Fibroblast of the conjunctiva (primary cell): ENCODE measurements around the gene ABI3BP.
A peak's percentile ranks its signal among the peaks of the same experiment; 100 is the strongest.

ENCODE experiments used
- DNase-seq: peaks from one replicate; pipeline ENCODE4 v3.0.0-alpha.2; 2010; ENCODE audit warnings: low read depth

The ABI3BP gene

DNA sequence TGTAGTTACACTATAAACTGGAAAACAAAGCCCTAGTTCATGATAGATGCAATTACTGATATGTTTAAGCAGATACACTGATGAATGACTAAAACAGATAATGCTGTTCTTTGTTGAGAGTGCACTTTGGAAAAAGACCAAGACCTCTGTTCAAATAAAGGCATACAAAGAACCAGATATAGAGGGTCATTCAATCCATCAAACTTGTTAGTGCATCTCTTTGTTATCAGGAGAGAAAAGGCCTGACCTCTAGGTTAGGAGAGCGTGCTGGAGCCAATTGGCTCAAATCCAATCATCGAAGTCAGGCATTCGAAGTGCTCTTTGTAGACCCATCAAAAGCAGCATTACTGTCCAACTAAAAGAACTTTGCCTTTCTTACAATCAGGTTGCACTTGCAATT lies 159.7 kb downstream of the ABI3BP start:
- DNase-seq: no peak

DNA sequence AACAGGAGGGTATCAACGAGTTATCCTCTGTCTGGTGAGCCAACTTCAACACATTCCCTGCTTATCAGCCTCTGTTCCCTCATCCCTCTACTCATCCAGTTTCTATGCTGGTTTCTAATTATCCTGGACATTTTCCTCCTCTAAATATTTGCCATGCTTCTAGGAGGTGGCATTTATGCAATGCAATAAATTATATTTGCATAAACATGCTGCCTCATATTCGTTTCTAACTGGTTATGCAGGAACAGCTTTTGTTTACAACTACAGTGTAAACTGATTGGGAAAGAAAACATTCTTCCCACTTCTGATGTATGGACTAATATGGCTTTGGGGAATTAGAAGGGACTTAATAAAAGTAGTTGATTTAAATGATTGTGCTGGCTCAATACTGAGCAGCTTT lies 161.6 kb downstream of the ABI3BP start:
- no peak for DNase-seq

DNA sequence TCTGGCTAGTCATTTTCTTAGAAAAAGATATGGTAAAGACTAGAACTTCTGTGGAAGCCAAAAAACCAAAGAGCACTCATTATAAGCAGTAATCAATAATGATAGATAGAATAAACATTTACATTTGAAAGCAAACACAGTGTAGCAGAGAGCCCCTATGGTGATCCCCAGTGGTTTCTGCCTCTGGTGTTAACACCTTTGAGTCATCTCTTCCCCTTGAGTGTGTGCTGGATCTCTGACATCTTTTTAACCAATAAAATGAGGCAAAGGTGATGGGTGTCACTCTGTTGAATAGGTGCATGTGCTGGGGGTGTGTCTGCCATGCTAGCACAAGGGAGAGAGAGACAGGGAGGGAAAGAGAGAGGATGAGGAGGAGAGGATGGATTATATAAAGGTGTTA lies 162.3 kb downstream of the ABI3BP start:
- no peak for DNase-seq

DNA sequence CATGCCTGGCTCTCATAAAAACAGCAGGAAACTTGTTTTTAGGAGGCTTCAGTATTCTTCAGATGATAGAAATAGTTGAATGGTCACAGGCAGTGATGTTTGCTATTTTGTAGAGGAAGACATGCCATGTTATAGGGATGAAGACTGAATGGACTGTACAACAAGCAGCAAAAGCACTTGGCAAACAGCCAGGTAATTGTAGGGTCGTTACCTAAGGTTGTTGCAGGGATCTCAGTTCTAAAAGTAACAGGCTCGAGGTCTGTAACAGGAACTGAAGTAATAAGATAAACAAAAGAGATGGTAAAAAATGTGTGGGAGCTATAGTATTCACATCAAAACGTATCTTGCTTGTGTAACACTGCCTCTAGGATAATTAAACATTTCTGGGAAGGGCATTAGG lies 167.6 kb downstream of the ABI3BP start:
- no peak for DNase-seq

DNA sequence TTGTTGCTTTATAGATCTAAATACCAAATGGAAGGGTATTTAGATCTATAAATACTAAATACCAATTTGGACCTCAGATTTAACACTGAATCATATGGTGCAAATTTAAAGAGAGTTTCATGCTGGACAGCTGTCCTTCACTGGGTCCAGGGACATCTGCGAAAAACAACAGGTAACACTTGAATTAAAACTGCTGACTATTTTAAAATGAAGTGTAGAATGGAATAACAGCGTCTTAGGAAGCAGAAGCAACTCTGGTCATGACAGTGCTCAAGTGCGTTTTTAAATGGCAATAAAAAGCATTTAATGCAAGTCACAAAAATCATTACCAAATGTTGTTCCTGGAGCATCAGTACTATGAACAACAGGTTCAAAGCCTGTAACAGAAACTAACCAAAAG lies 177.6 kb downstream of the ABI3BP start:
- DNase-seq: no peak

- DNase-seq: no peak
Measured at GRCh38 chr3:100813828-100814227, 179.4 kb downstream of the ABI3BP start.

DNA sequence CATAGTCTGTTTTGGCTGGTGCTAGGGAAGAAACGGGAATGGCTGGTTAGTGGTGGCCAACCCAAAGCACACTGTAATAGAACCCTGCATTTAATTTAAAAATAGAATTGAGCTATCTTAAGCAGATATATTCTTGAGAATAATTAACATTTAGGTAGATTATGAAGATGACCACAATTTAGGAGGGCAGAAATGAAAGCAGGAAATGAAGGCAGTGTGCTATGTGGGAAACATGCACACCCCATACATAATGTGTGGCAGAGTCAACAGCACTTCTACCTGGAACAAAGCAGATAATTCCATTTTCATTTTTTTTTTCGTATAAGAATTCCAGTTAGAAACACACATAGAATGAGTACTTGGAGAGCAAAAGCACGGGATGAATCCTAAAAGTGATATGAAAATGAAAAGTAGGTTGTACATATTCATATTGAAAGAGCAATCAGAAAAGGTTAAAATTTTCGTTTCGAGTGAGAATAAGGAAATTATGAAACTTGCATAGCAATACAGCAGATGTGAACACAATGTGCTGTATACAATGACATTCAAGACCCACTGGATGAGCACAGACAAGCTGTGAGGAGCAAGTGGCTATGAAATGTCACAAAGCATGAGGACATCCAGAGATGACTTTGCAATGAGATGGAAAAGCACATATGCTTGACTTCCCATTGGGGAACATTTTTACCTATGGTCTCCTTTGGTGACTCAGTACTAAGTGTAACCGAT lies 181.3 kb downstream of the ABI3BP start:
- DNase-seq: no peak

GRCh38 chr3:100810671-100811070 lies 182.6 kb downstream of the ABI3BP start:
- peak; percentile 59 for DNase-seq

DNA sequence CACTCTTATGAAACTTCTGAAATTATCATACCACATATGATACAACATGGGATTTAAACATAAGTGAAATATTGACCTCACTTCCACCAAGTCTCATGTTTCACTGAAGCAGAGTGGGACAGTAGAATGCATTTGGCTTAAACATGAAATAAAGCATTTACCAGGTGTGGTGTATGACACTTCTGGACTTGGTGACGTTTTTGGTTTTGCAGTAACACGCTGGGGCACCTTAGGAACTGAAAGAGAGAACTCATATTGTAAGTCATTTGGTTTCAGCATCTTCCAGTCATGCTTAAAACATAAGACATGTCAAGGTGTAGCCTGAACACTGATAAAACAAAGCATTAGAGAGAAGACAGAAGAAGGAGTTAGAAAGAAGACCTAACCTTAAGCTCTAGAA lies 188.6 kb downstream of the ABI3BP start:
- no peak for DNase-seq

DNA sequence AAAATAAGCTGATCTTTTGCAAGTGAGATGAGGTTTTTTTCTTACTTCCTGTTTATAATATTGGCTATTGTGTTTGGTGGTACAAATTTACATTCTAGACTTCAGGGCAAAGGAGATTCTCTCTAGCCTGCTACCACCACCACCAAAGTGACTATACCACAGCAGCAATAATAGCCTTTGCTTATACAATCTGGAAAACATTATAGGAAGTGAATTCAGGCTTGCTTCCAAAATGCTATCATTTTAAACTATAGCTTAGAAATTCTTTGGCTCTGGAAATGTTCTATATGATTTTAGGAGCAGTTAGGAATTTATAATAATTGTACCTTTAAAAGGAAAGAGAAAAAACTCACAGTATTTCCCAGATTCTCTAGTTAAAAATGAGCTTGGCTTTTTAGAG lies 189.5 kb downstream of the ABI3BP start:
- no peak for DNase-seq

- no peak for DNase-seq
Measured at GRCh38 chr3:100802126-100802525, 191.1 kb downstream of the ABI3BP start.

- no peak for DNase-seq
Measured at GRCh38 chr3:100798012-100798411, 195.2 kb downstream of the ABI3BP start.

- no peak for DNase-seq
Measured at GRCh38 chr3:100796556-100796955, 196.7 kb downstream of the ABI3BP start.

DNA sequence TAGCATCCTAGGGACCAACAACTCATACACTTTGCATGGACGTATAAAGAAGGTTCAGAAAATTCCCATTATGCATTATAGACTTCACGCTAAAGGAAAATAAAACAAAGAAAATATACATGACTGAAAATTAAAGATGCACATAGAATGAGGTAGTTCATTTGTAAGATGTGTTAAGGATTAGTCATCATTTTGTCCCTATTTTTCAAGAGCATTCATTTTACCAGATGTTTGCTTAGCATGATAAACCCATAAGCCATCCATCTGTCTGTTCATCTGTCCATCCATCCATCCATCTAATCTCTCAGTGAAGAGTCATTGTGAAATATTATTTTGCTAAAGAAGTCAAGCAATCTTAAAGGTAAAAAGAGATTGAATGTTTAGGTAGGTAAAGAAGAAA lies 203.6 kb downstream of the ABI3BP start:
- DNase-seq: no peak

- no peak for DNase-seq
Measured at GRCh38 chr3:100783619-100784018, 209.6 kb downstream of the ABI3BP start.

DNA sequence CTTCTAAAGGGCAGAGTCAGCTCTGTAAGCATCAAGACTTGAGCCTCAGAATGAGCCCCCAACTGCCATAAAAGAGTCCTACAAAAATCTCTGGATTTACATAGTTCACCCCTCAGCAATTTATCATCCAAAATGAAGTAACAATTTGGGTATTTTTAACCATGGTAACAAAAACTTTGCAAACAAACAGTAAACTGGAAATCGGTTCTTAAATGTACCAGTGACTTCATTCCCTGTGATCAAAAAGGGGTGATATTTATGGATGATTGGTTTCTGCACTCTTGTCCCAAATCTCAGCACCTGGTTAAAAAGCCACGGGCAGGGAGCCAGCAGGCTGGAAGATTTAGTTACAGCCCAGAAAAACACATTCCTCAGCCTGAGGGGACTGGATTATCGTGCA lies 210.3 kb downstream of the ABI3BP start:
- DNase-seq: no peak

GRCh38 chr3:100782348-100782747 lies 210.9 kb downstream of the ABI3BP start:
- DNase-seq: no peak

DNA sequence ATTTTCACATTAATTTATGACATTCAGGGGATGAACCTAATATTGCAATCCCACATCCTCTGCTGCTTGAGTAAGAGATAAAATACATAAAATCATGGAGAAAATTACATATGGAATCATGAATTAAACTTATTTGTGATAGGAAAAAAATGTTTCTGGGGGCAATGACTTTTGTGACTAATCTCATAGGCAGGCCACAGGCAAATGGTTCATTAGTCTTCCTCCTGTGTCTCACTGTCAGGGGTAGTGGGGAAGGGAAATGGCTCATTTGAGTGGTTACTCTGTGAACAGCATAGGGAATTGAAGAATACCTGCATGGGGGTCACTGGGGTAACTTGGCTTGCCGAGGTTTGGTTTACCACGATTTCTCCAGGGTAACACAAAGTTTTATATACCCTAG lies 211.9 kb downstream of the ABI3BP start:
- no peak for DNase-seq

DNA sequence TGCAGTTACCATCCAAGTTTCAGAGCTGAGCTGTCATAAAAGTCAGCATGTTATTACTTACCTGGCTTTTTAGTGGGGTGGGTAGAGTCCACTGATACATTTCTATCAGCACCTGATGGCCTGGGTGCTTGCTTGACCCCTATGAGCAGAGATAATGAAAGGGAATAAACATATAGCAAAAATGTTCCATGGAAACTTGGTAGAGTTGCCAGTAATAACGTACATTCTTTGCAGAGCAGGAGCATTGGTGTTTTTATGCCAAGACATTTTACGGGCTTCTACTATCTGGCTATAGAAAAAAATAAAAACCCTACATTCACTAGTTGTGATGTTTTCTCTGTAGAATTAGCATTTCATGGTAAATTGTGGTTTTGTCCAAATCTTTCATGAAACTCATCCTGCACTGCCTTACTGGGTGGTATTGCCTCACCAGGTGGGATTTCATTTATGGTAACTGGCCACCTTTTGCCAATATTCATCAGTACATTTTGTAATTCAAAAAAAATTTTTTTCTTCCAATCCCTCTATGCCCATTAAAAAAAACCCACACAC lies 213.1 kb downstream of the ABI3BP start:
- DNase-seq: no peak

DNA sequence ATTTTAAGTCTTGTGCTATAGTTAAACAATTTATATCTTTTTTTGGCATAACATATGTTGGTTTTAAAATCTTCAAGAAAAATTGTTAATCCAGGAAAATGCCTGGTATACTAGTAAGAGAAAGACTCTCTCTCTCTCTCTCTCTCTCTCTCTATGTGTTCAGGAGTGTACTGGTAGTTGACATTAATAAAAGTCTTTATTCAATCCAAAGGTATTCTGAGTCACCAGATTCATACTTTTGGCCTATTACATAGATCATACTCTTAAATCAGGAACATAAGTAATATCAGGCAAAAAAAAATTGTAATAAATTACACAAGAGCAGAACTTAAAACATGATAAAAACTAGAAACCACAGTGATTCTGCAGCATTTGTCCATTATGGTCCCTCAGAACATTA lies 213.7 kb downstream of the ABI3BP start:
- DNase-seq: no peak

- no peak for DNase-seq
Measured at GRCh38 chr3:100777271-100777670, 215.9 kb downstream of the ABI3BP start.

DNA sequence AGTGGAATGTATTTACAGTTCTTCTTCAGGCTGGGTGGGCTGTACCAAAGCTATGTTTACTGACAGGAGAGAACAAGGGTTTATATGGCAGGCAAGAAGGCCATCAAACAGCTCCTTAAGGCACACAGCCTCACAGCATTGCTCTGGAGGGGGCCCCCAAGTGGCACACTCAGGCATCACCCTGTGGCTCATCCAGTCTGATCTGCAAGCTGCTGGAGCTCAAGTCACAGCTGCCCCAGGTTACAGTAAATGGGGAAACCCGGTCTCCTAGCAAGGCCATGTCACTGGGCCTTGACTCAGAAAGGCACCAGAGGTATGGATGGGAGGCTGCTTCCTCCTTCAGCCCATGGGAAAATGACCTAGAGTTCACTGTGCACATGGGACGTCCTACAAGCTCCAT lies 216.5 kb downstream of the ABI3BP start:
- no peak for DNase-seq

- DNase-seq: no peak
Measured at GRCh38 chr3:100776097-100776729, 217.0 kb downstream of the ABI3BP start.

- DNase-seq: no peak
Measured at GRCh38 chr3:100775669-100776068, 217.6 kb downstream of the ABI3BP start.
